ENCODE data around the gene PTPRN2. TPM values are rescaled to one million over a fixed set of nuclear protein-coding genes. Genes with fewer than 3 reads are reported as not detected.
"Not testable (repeated sequence)": the region's sequence is repeated elsewhere in the genome, so short reads cannot be mapped to it uniquely, and the experiment has no call there.

The PTPRN2 gene
- total RNA-seq, 1 experiment from 2014 or later, result 1.7 TPM

GRCh38 chr7:157489870-157490269 is 1097.8 kb downstream of the PTPRN2 start:
- H3K79me2 ChIP-seq (ENCODE audit: low read length); H3K9me3 ChIP-seq (ENCODE audit: low read length); H3K27ac ChIP-seq (ENCODE audit: low read length); H3K36me3 ChIP-seq (ENCODE audit: insufficient read depth, low read length); H3K4me3 ChIP-seq (ENCODE audit: low read length); H4K20me1 ChIP-seq (ENCODE audit: insufficient read depth, low read depth, low read length); H2AFZ ChIP-seq (ENCODE audit: low read length); H3K4me1 ChIP-seq (ENCODE audit: low read length); H3K27me3 ChIP-seq (ENCODE audit: low read length); H3K4me2 ChIP-seq (ENCODE audit: low read depth, low read length, poor library complexity, severe bottlenecking); H3K9me2 ChIP-seq (replicated peaks; ENCODE audit: insufficient read depth, low read length); DNase-seq; H3K9ac ChIP-seq (ENCODE audit: low read length): not testable (repeated sequence)

Small RNA genes lying within 50 kb of the gene (small RNA-seq; reads per million reads assigned to genes)
- not detected for gene MIR153-2
- not detected for gene MIR5707
- gene MIR595, result not detected
- gene THAP5P1, result not detected

Other genes with a start within 250 kb of the PTPRN2 start
- gene NCAPG2, start 117.0 kb upstream of the PTPRN2 start, total RNA-seq (2014; rRNA removed; shearing (Covaris generic); ENCODE audit: low replicate concordance), result 23.4 and 26.0 TPM in 2 replicates
- 216 and 242 TPM in 2 replicates for gene ESYT2, start 241.7 kb upstream of the PTPRN2 start, total RNA-seq (2014; rRNA removed; shearing (Covaris generic); ENCODE audit: low replicate concordance)